Esophagus muscularis mucosa (tissue), 4 donors: ENCODE results near the gene EMID1. TPM values are rescaled to one million over a fixed set of nuclear protein-coding genes. Genes with fewer than 3 reads are reported as not detected.

Source experiments
- DNase-seq: peaks from one replicate; pipeline ENCODE4 v3.0.0-alpha.2; 2017; ENCODE audit errors: extremely low spot score
- H3K27ac ChIP-seq, 4 donors: fragments of 200-600 bp; sonication (generic); replicated peaks in 1 of 4; 1 replicate in 3 of 4; 2 replicates in 1 of 4; pipeline ENCODE4 v1.5.1; 2016 to 2019; ENCODE audit warnings: mild to moderate bottlenecking in 1 of 4
- H3K27me3 ChIP-seq, 4 donors: fragments of 200-600 bp; sonication (generic); one replicate each; pipeline versions ENCODE4 v1.5.1 to v1.6.0; 2016 to 2019
- H3K36me3 ChIP-seq, 4 donors: fragments of 200-600 bp; sonication (generic); one replicate each; pipeline ENCODE4 v1.5.1; 2016 to 2019
- H3K4me1 ChIP-seq, 4 donors: fragments of 200-600 bp; sonication (generic); one replicate each; pipeline ENCODE4 v1.5.1; 2016 to 2019
- H3K4me3 ChIP-seq, 4 donors: fragments of 200-600 bp; sonication (generic); 1 replicate in 2 of 4; 2 replicates in 2 of 4; pipeline ENCODE4 v1.5.1; 2016 to 2019; ENCODE audit warnings: mild to moderate bottlenecking in 4 of 4, moderate library complexity in 1 of 4
- H3K9me3 ChIP-seq, 4 donors: fragments of 200-600 bp; sonication (generic); 1 replicate in 3 of 4; 2 replicates in 1 of 4; pipeline ENCODE4 v1.5.1; 2016 to 2019
- CTCF ChIP-seq, 3 experiments: fragments of 200-600 bp in 2 of 3; fragments of 450-650 bp in 1 of 3; sonication (generic) in 2 of 3; IDR thresholded peaks; one replicate each; pipeline ENCODE4 v1.5.1; 2017 to 2019; ENCODE audit warnings: antibody characterized with exemption in 3 of 3, mild to moderate bottlenecking in 2 of 3, moderate library complexity in 1 of 3
- EP300 ChIP-seq: sonication (generic); formaldehyde crosslinking; IDR thresholded peaks from one replicate; pipeline ENCODE4 v1.6.1; 2017; ENCODE audit warnings: antibody characterized with exemption
- POLR2A ChIP-seq: fragments of 450-650 bp; IDR thresholded peaks from one replicate; pipeline ENCODE4 v1.6.1; 2017; ENCODE audit warnings: antibody characterized with exemption, moderate library complexity, mild to moderate bottlenecking, low read depth
- POLR2AphosphoS5 ChIP-seq, 2 donors: sonication (generic); formaldehyde crosslinking; IDR thresholded peaks; one replicate each; pipeline ENCODE4 v1.6.1; 2017; ENCODE audit warnings: antibody characterized with exemption in 2 of 2
- WGBS: methylation state at CpG from one replicate; pipeline ENCODE4 v1.1.5; 2018; 5-methylcytosine and 5-hydroxymethylcytosine counted together
- intact Hi-C: fragments of 100-400 bp; cut with DNase I; formaldehyde crosslinking; loops from one replicate; pipeline ENCODE4 v1.15.1; 2023
- total RNA-seq, 4 donors: library from RNA; depleted of rRNA; stranded (reverse); fragments of >200 nt; gene quantifications; one replicate each; pipeline versions ENCODE4 v1.1.0 to v1.2.1, GENCODE V29; 2016

Gene EMID1
- total RNA-seq, 4 donors from 2014 or later, result 0.65 to 4.0 (median 0.93) TPM

DNA sequence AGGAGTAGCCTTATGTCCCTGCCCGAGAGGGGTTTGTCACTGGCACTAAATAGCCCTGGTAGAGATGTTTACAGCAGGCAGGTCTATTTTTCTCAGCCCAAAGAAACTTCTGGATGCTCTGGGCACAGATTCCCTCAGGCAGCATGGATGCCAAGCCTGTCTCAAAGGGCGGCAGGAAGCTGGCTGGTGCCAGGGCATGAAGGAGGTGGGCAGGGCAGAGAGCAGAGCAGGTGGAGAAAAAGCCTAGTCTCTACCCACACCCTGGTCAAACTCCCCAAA, 96.6 kb downstream of the EMID1 start:
- TF ChIP-seq CTCF (IDR thresholded peaks at IDR 0.05), result no peak
- TF ChIP-seq EP300, result no peak
- TF ChIP-seq POLR2AphosphoS5 (IDR thresholded peaks at IDR 0.05), result no peak
- TF ChIP-seq POLR2A, result no peak
- H3K4me1 ChIP-seq, result peaks cover 8 to 30% (median 26%) of the 10 kb centered on the region in 4 donors
- intact Hi-C loops, result no loop called here
- peak overlapping the region in 2 of 4 donors; percentile 6 to 44 for H3K27ac ChIP-seq
- H3K9me3 ChIP-seq, result no peaks in the 10 kb centered on the region
- DNase-seq, result no peak
- H3K36me3 ChIP-seq, result peaks cover 34 to 46% (median 42%) of the 10 kb centered on the region in 4 donors
- no peak overlapping the region for H3K4me3 ChIP-seq
- H3K27me3 ChIP-seq, result no peaks in the 10 kb centered on the region
- 45% methylated on average over 2 of the region's 2 CpGs for WGBS

GRCh38 chr22:29302681-29303465, 97.2 kb downstream of the EMID1 start:
- 50% methylated on average over 12 of the region's 13 CpGs for WGBS
- TF ChIP-seq EP300 (no peak), CTCF (IDR thresholded peaks at IDR 0.05) (peak in 1 of 3 experiments; percentile 8), POLR2AphosphoS5 (IDR thresholded peaks at IDR 0.05) (no peak)
- peak overlapping the region in 2 of 4 donors; percentile 6 to 44 for H3K27ac ChIP-seq
- no peak for DNase-seq
- intact Hi-C loops, result no loop called here
- H3K4me1 ChIP-seq, result peaks cover 13 to 36% (median 32%) of the 10 kb centered on the region in 4 donors
- peaks cover 29 to 41% (median 36%) of the 10 kb centered on the region in 4 donors for H3K36me3 ChIP-seq
- H3K4me3 ChIP-seq, result no peak overlapping the region
- H3K9me3 ChIP-seq, result no peaks in the 10 kb centered on the region
- H3K27me3 ChIP-seq, result no peaks in the 10 kb centered on the region

DNA sequence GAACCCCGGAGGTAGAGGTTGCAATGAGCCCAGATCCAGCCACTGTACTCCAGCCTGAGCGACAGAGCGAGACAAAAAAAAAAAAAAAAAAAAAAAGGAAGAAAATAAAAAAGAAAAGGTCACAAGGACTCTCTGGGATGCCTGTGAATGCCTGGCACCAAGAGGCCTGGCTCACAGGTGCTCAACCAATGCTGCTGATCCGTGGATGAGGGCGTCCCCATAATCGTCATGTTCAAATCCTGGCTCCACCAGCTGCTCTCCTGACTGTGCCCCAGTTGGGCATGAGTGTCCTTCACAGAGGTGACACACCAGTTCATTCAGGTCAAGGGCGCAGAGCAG, 100.1 kb downstream of the EMID1 start:
- Histone ChIP-seq H3K9me3 (no peaks in the 10 kb centered on the region), H3K4me3 (peak overlapping the region; percentile 88 to 99 (median 96))
- WGBS, result 44% methylated on average over 7 of the region's 7 CpGs

DNA sequence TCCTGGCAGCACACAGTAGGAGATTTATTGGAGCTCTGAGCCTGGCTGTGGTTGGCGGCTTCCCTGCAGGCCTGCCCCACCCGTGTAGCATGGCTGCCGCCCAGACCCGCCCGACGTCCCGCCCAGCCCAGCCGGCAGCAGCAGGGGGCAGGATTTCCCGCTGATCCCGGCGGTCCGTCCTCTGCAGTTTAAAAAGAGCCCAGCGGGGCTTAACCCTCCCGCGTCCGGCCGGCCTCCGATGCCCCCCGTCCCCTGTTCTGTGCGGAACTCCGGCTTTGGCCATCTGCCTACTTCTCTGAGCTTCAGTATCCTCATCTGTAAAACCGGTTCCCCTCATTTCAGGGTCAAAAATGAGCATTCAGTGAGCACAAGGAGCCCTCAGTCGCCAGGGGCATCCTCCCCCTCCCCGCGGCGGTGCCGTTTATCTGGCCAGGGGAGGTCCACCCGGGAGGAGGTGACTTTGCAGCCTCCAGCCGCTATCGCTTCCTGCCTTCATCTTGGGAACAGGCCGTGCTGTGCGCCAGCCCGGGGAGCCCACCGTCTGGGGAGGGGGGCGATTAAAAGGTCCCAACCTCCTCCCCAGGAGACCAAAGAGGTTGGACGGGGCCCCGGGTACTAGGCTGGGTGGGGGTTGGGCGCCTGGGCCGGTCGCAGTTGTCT, 100.6 kb downstream of the EMID1 start, which contains the start of gene GAS2L1:
TSS of gene GAS2L1 (plus strand) at position 476 of the 660 bp plus-strand sequence. CDS start 1,456 bp downstream, outside the sequence.
- Histone ChIP-seq H3K27me3 (no peaks in the 10 kb centered on the region), H3K27ac (peak within 1 kb of the TSS; percentile 92 to 97 (median 94)), H3K36me3 (peaks cover 0 to 6% (median 3%) of the 10 kb centered on the region in 4 donors), H3K4me3 (peak within 1 kb of the TSS; percentile 88 to 99 (median 96)), H3K4me1 (peaks cover 46 to 70% (median 66%) of the 10 kb centered on the region in 4 donors), H3K9me3 (no peaks in the 10 kb centered on the region)
- intact Hi-C loops, result loop anchor here (1.0 to 2.0 kb wide), 3 partner anchors 38 to 82 kb away; partner anchors contain the start of genes AP1B1 and EWSR1
- WGBS, result 3% methylated on average over 8 of the region's 40 CpGs
- no peak for DNase-seq
- TF ChIP-seq POLR2AphosphoS5 (IDR thresholded peaks at IDR 0.05) (peak in 1 of 2 donors; percentile 66), POLR2A (no peak), CTCF (IDR thresholded peaks at IDR 0.05) (peak; percentile 83 to 90 (median 85)), EP300 (no peak)

More for the DNA sequence above, 100.1 kb downstream of the EMID1 start:
- intact Hi-C loops, result loop anchor here (1.0 to 2.0 kb wide), 3 partner anchors 37 to 83 kb away; partner anchors contain the start of genes AP1B1 and EWSR1
- peaks cover 1 to 11% (median 7%) of the 10 kb centered on the region in 4 donors for H3K36me3 ChIP-seq
- no peak for TF ChIP-seq POLR2A
- TF ChIP-seq EP300, result no peak
- no peak for TF ChIP-seq CTCF (IDR thresholded peaks at IDR 0.05)
- TF ChIP-seq POLR2AphosphoS5 (IDR thresholded peaks at IDR 0.05), result no peak
- H3K27ac ChIP-seq, result peak overlapping the region; percentile 45 to 95 (median 92)
- no peak for DNase-seq
- no peaks in the 10 kb centered on the region for H3K27me3 ChIP-seq
- H3K4me1 ChIP-seq, result peaks cover 42 to 65% (median 61%) of the 10 kb centered on the region in 4 donors
